Testis (tissue), 3 donors: ENCODE measurements around the gene ZNF597. TPM values are rescaled to one million over a fixed set of nuclear protein-coding genes. Genes with fewer than 3 reads are reported as not detected.

Experiments used
- DNase-seq: peaks from one replicate; pipeline ENCODE4 v3.0.0-alpha.2; 2019
- H3K27ac ChIP-seq, 2 donors: fragments of 200-600 bp; sonication (generic); one replicate each; pipeline ENCODE4 v1.5.1; 2019
- H3K27me3 ChIP-seq: fragments of 200-600 bp; sonication (generic); one replicate; pipeline ENCODE4 v1.5.1; 2019
- H3K36me3 ChIP-seq: fragments of 200-600 bp; sonication (generic); one replicate; pipeline ENCODE4 v1.5.1; 2017; ENCODE audit warnings: low read depth; ENCODE audit errors: missing control alignments
- H3K4me1 ChIP-seq: fragments of 200-600 bp; sonication (generic); one replicate; pipeline ENCODE4 v1.5.1; 2019
- H3K4me3 ChIP-seq, 2 donors: fragments of 200-600 bp; sonication (generic); one replicate each; pipeline ENCODE4 v1.5.1; 2017 to 2019
- H3K9me3 ChIP-seq: fragments of 200-600 bp; sonication (generic); one replicate; pipeline ENCODE4 v1.5.1; 2017
- CTCF ChIP-seq, 3 experiments: fragments of 450-650 bp in 2 of 3; fragments of 200-600 bp in 1 of 3; sonication (generic) in 1 of 3; IDR thresholded peaks; one replicate each; pipeline ENCODE4 v1.5.1; 2016 to 2019; ENCODE audit warnings: antibody characterized with exemption in 3 of 3, mild to moderate bottlenecking in 2 of 3, moderate library complexity in 1 of 3
- POLR2A ChIP-seq: fragments of 450-650 bp; IDR thresholded peaks from one replicate; pipeline ENCODE4 v1.6.1; 2017; ENCODE audit warnings: antibody characterized with exemption, mild to moderate bottlenecking, moderate library complexity
- WGBS, 2 donors: methylation state at CpG; one replicate each; pipeline ENCODE4 v1.1.5; 2018; 5-methylcytosine and 5-hydroxymethylcytosine counted together
- intact Hi-C: fragments of 100-400 bp; cut with DNase I; formaldehyde crosslinking; loops from one replicate; pipeline ENCODE4 v1.15.1; 2023; ENCODE audit warnings: low total_unique reads
- polyA plus RNA-seq: library from polyadenylated mRNA; stranded (reverse); fragments of 350-450 nt; fragmentation: Illumina TruSeq; extraction: RNeasy Lipid Tissue Mini Kit (QIAGEN cat#74804); gene quantifications from one replicate; pipeline ENCODE4 v1.2.3, GENCODE V29; 2014; ENCODE audit warnings: low read depth, low replicate concordance; ENCODE audit not compliant: insufficient read depth
- total RNA-seq, 2 donors: library from RNA; depleted of rRNA; stranded (reverse); fragments of >200 nt; gene quantifications; one replicate each; pipeline ENCODE4 v1.2.3, GENCODE V29; 2016

Gene ZNF597
- total and polyA plus RNA-seq, 3 donors from 2014 or later, result 6.9 to 11.0 (median 9.1) TPM

- no peak overlapping the region for H3K27ac ChIP-seq
- 23 to 42% methylated on average over 19 to 26 of the region's 29 CpGs for WGBS, 2 donors
- peak overlapping the region; percentile 22 to 34 for H3K4me3 ChIP-seq
- H3K27me3 ChIP-seq, result no peaks in the 10 kb centered on the region
- peak; percentile 83 for DNase-seq
- H3K36me3 ChIP-seq, result no peaks in the 10 kb centered on the region
- no peaks in the 10 kb centered on the region for H3K9me3 ChIP-seq
- intact Hi-C loops, result no loop called here
- TF ChIP-seq CTCF (IDR thresholded peaks at IDR 0.05) (no peak), POLR2A (no peak)
- H3K4me1 ChIP-seq, result no peaks in the 10 kb centered on the region
Measured at GRCh38 chr16:3413730-3414379, 29.4 kb downstream of the ZNF597 start.

- intact Hi-C loops, result no loop called here
- Histone ChIP-seq H3K27ac (no peak overlapping the region), H3K4me1 (no peaks in the 10 kb centered on the region), H3K9me3 (peaks cover 3% of the 10 kb centered on the region), H3K27me3 (no peaks in the 10 kb centered on the region), H3K36me3 (no peaks in the 10 kb centered on the region), H3K4me3 (no peak overlapping the region)
- TF ChIP-seq POLR2A, result no peak
- TF ChIP-seq CTCF (IDR thresholded peaks at IDR 0.05), result no peak
- DNase-seq, result no peak
- WGBS, 2 donors, result 96 to 97% methylated on average over 12 of the region's 12 CpGs
Measured at GRCh38 chr16:3408561-3409197, 34.6 kb downstream of the ZNF597 start.

GRCh38 chr16:3401719-3402397 is 41.4 kb downstream of the ZNF597 start:
- Histone ChIP-seq H3K4me1 (peaks cover 12% of the 10 kb centered on the region), H3K36me3 (no peaks in the 10 kb centered on the region), H3K4me3 (peak overlapping the region; percentile 82 to 98), H3K27me3 (no peaks in the 10 kb centered on the region), H3K27ac (peak overlapping the region; percentile 49 to 66), H3K9me3 (no peaks in the 10 kb centered on the region)
- peak; percentile 18 for DNase-seq
- 19 to 22% methylated on average over 17 of the region's 17 CpGs for WGBS, 2 donors
- TF ChIP-seq POLR2A (no peak), CTCF (IDR thresholded peaks at IDR 0.05) (no peak)
- intact Hi-C loops, result no loop called here

- WGBS, 2 donors, result 1% methylated on average over 25 to 78 of the region's 95 CpGs
- peak; percentile 100 for DNase-seq
- Histone ChIP-seq H3K36me3 (no peaks in the 10 kb centered on the region), H3K4me1 (peaks cover 12% of the 10 kb centered on the region), H3K27me3 (no peaks in the 10 kb centered on the region), H3K4me3 (peak within 1 kb of the TSS; percentile 82 to 98), H3K9me3 (no peaks in the 10 kb centered on the region), H3K27ac (peak within 1 kb of the TSS; percentile 71 to 84)
- intact Hi-C loops, result no loop called here
- TF ChIP-seq POLR2A, result no peak
- TF ChIP-seq CTCF (IDR thresholded peaks at IDR 0.05), result no peak
Measured at GRCh38 chr16:3400779-3401688, 42.3 kb downstream of the ZNF597 start, which contains the start of the genes ZNF174 and ZSCAN32. TSS of gene ZNF174 (plus strand) at chr16:3401215. CDS start at chr16:3402005, 790 bp downstream. TSS of gene ZSCAN32 (minus strand) at chr16:3401004. CDS start at chr16:3397557, 3,447 bp downstream.
